Breast epithelium (tissue), 4 donors: ENCODE measurements around the gene DOCK10. TPM values are rescaled to one million over a fixed set of nuclear protein-coding genes. Genes with fewer than 3 reads are reported as not detected.

Experiments used
- DNase-seq, 2 donors: peaks; one replicate each; pipeline ENCODE4 v3.0.0-alpha.2; 2019; ENCODE audit warnings: low spot score in 2 of 2
- H3K27ac ChIP-seq, 2 donors: fragments of 200-600 bp; sonication (generic) in 1 of 2; one replicate each; pipeline ENCODE4 v1.5.1; 2016 to 2019; ENCODE audit warnings: mild to moderate bottlenecking in 1 of 2
- H3K27me3 ChIP-seq, 2 donors: fragments of 200-600 bp; sonication (generic) in 1 of 2; one replicate each; pipeline versions ENCODE4 v1.5.1 to v1.6.0; 2017 to 2019; ENCODE audit warnings: control low read depth in 1 of 2, mild to moderate bottlenecking in 1 of 2
- H3K36me3 ChIP-seq: fragments of 200-600 bp; one replicate; pipeline ENCODE4 v1.5.1; 2019
- H3K4me1 ChIP-seq, 2 donors: fragments of 200-600 bp; sonication (generic); one replicate each; pipeline ENCODE4 v1.5.1; 2016 to 2019; ENCODE audit warnings: control low read depth in 1 of 2
- H3K4me3 ChIP-seq, 3 donors: fragments of 200-600 bp; sonication (generic); 1 replicate in 2 of 3; 2 replicates in 1 of 3; pipeline ENCODE4 v1.5.1; 2016 to 2019; ENCODE audit warnings: mild to moderate bottlenecking in 3 of 3, moderate library complexity in 2 of 3
- H3K9me3 ChIP-seq, 2 donors: fragments of 200-600 bp; sonication (generic) in 1 of 2; one replicate each; pipeline ENCODE4 v1.5.1; 2016 to 2019; ENCODE audit warnings: control low read depth in 1 of 2
- POLR2A ChIP-seq: fragments of 450-650 bp; IDR thresholded peaks from one replicate; pipeline ENCODE4 v1.6.1; 2016; ENCODE audit warnings: antibody characterized with exemption, mild to moderate bottlenecking, moderate library complexity
- POLR2AphosphoS5 ChIP-seq, 3 donors: sonication (generic); formaldehyde crosslinking; IDR thresholded peaks; one replicate each; pipeline ENCODE4 v1.6.1; 2017; ENCODE audit warnings: antibody characterized with exemption in 3 of 3
- intact Hi-C: fragments of 100-400 bp; cut with DNase I; formaldehyde crosslinking; loops from one replicate; pipeline ENCODE4 v1.15.1; 2023; ENCODE audit warnings: low total_unique reads
- total RNA-seq, 3 donors: library from RNA; depleted of rRNA; stranded (reverse); fragments of >200 nt; gene quantifications; one replicate each; pipeline ENCODE4 v1.1.0, GENCODE V29; 2016
- TF ChIP-seq, protein P1 (sequence below), 3 donors: fragments of 450-650 bp; IDR thresholded peaks; one replicate each; pipeline ENCODE4 v1.5.1; 2016 to 2017; ENCODE audit warnings: antibody characterized with exemption in 3 of 3, mild to moderate bottlenecking in 3 of 3, moderate library complexity in 3 of 3

DOCK10 gene
- total RNA-seq, 3 donors from 2014 or later = 13.8 to 23.9 (median 15.4) TPM

DNA sequence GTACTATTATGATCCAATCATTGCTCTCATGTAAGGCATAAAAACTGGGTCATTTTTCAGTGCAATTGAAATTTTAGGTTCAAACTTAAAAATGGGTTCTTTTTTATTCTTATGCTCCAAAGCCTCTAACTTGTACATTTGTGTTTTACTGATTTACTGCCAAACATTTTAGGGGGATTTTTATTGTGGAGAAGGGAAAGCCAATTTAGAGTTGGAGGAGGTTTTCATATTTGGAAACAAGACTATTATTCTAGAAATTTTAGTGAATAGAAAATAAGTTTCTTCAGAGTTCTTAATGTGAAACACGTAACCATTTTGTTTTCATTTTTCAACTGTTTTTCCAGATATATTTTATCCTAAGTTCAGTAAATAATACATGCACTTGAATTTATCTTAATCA is 138.6 kb downstream of the DOCK10 start:
- Histone ChIP-seq H3K9me3 (no peaks in the 10 kb centered on the region), H3K27ac (no peak overlapping the region), H3K27me3 (no peaks in the 10 kb centered on the region), H3K36me3 (no peaks in the 10 kb centered on the region), H3K4me3 (no peak overlapping the region), H3K4me1 (no peaks in the 10 kb centered on the region)
- intact Hi-C loops = no loop called here
- DNase-seq = no peak
- TF ChIP-seq, protein P1, sequence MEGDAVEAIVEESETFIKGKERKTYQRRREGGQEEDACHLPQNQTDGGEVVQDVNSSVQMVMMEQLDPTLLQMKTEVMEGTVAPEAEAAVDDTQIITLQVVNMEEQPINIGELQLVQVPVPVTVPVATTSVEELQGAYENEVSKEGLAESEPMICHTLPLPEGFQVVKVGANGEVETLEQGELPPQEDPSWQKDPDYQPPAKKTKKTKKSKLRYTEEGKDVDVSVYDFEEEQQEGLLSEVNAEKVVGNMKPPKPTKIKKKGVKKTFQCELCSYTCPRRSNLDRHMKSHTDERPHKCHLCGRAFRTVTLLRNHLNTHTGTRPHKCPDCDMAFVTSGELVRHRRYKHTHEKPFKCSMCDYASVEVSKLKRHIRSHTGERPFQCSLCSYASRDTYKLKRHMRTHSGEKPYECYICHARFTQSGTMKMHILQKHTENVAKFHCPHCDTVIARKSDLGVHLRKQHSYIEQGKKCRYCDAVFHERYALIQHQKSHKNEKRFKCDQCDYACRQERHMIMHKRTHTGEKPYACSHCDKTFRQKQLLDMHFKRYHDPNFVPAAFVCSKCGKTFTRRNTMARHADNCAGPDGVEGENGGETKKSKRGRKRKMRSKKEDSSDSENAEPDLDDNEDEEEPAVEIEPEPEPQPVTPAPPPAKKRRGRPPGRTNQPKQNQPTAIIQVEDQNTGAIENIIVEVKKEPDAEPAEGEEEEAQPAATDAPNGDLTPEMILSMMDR (IDR thresholded peaks at IDR 0.05) = no peak
- TF ChIP-seq POLR2A (no peak), POLR2AphosphoS5 (IDR thresholded peaks at IDR 0.05) (no peak)

DNA sequence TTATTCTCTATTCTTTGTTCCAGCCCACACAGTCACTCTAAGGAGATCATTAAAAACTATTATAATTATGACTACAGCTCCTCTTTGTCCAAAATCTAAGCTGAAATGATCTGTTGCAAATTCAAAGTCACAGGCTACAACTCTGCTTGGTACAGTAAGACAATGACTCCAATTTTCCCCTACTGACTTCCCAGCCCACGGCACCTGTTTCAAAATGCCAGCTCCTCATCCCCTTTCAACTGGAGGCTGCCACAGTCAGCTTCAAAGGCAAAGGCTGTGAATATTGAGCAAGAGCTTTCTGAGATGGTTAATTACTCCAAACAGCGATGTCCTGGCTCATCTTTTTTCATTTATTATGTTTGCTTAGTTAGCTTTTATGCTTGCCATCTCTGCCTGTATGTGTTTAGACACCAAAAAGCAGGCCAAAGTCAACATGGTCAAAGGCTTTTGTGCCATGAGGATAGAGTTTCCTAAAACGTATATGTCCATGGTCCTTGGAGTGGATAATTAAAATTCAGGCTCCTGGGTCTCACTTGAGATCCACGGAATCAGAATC is 141.1 kb downstream of the DOCK10 start:
- no peak for DNase-seq
- Histone ChIP-seq H3K27ac (peak overlapping the region in 1 of 2 donors; percentile 11), H3K27me3 (no peaks in the 10 kb centered on the region), H3K4me1 (no peaks in the 10 kb centered on the region), H3K4me3 (no peak overlapping the region), H3K9me3 (no peaks in the 10 kb centered on the region), H3K36me3 (no peaks in the 10 kb centered on the region)
- TF ChIP-seq POLR2A (no peak), POLR2AphosphoS5 (IDR thresholded peaks at IDR 0.05) (no peak)
- TF ChIP-seq, protein P1 (IDR thresholded peaks at IDR 0.05) = no peak
- intact Hi-C loops = no loop called here

DNA sequence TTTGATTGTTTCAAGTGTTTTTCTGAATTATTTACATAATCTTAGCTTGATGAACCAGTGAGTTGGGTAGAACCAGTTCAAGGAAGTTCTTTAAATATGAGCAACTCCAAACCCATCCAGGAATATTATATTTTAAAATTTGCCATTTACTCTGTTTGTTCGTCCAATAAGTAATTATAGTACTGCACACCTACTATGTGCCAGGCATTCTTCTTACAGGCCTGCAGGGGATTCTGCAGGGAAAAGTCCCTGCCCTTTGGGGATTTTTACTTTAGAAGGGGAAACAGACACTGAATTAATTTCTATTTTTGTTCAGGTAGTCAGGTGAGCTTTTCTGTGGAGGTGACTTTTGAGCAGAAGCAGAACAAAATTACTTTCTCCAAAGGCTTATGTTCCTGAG is 146.9 kb downstream of the DOCK10 start:
- Histone ChIP-seq H3K36me3 (no peaks in the 10 kb centered on the region), H3K27ac (no peak overlapping the region), H3K4me1 (no peaks in the 10 kb centered on the region), H3K9me3 (no peaks in the 10 kb centered on the region), H3K4me3 (no peak overlapping the region), H3K27me3 (no peaks in the 10 kb centered on the region)
- DNase-seq = no peak
- intact Hi-C loops = no loop called here
- TF ChIP-seq POLR2A (no peak), POLR2AphosphoS5 (IDR thresholded peaks at IDR 0.05) (no peak)
- TF ChIP-seq, protein P1 (IDR thresholded peaks at IDR 0.05) = no peak

DNA sequence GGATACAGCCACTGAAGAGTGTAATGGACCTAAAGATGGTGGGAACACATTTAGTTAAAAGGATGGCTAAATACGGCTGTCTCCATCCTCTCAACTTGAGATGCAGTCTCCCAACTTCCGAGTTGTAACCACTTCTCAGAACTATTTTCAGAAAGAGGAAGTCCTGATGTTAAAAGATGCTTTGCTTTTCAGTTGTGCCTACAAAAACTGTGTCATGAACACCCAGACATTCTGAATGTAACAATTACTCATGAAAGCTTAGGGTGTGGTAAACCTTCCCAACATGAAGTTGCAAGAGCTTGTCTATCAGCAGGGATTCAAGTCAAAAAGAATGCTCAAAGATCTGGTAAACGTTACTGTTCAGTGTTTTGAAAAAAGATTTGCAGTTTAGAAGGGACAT is 147.9 kb downstream of the DOCK10 start:
- Histone ChIP-seq H3K27ac (no peak overlapping the region), H3K27me3 (no peaks in the 10 kb centered on the region), H3K4me3 (no peak overlapping the region), H3K36me3 (no peaks in the 10 kb centered on the region), H3K9me3 (no peaks in the 10 kb centered on the region), H3K4me1 (no peaks in the 10 kb centered on the region)
- TF ChIP-seq POLR2A (no peak), POLR2AphosphoS5 (IDR thresholded peaks at IDR 0.05) (no peak)
- TF ChIP-seq, protein P1 (IDR thresholded peaks at IDR 0.05) = no peak
- DNase-seq = no peak
- intact Hi-C loops = no loop called here

DNA sequence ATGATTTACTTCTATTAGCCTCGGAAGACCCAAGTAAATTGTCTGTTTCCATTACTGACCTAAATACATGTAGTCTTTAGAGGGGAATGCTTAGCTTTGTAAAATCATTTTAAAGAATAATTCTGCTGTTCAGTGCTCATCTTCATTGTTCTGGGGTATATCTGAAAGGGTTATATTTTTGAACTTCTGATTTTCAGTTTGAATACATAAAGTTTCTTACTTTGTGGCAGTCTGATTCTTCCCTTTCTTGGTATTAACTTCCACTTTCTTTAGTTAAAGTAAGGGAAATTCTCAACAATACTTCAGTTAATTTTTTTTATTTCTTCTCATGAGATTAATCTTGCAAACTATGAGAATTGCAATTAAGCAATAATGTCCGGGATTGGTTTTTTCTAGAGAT is 148.4 kb downstream of the DOCK10 start:
- TF ChIP-seq POLR2AphosphoS5 (IDR thresholded peaks at IDR 0.05) (no peak), POLR2A (no peak)
- TF ChIP-seq, protein P1 (IDR thresholded peaks at IDR 0.05) = no peak
- no peak for DNase-seq
- H3K27ac ChIP-seq = no peak overlapping the region
- no peaks in the 10 kb centered on the region for H3K27me3 ChIP-seq
- H3K9me3 ChIP-seq = no peaks in the 10 kb centered on the region
- intact Hi-C loops = no loop called here
- no peak overlapping the region for H3K4me3 ChIP-seq
- H3K36me3 ChIP-seq = no peaks in the 10 kb centered on the region
- no peaks in the 10 kb centered on the region for H3K4me1 ChIP-seq
